GM19099 (cell line): Measurements from ENCODE around the gene PTCHD4.

Experiments used
- POLR2A ChIP-seq: IDR thresholded peaks from 3 replicates; pipeline ENCODE4 v1.6.1; 2011; ENCODE audit warnings: low read depth; ENCODE audit not compliant: insufficient read length; ENCODE audit errors: extremely low read depth

Gene PTCHD4

DNA sequence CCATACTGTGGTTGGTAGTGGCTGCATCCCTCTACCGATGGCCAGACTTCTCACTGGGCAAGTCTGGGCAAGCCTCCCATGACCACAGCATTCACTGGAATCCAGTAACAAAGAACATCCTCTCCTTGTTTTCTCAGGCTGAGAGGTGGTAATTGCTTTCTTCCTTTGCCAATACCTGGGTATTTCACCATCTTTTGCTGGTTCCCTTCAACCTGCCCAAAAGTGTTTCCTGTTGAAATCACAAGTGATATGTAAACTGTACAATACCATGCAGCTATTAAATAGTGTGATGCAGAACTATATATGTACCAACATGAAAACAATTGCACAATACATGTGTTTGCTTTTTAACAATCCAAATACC, at the start of gene PTCHD4:
Gene PTCHD4, minus strand, starts transcription at position 55 of the 364 bp plus-strand sequence. CDS start 42,240 bp downstream, outside the sequence.
- no peak for TF ChIP-seq POLR2A

DNA sequence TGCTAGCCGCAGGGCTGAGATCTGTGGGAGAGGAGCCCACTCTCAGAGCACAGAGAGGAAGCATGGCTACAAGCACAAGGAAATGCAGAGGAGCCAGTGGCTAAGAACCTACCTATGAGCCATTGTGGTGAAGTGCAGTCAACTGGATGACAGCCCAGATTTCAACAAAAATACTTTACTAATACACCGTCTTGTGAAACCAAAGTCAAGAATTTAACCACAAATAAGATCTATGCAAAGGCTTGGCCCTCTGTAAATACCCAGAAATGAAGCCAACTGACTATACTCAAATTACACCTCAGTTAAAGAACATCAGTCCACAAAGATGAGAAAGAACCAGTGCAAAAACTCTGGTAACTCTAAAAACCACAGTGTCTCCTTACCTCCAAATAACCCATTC, 40.1 kb upstream of the PTCHD4 start:
- TF ChIP-seq POLR2A = no peak

DNA sequence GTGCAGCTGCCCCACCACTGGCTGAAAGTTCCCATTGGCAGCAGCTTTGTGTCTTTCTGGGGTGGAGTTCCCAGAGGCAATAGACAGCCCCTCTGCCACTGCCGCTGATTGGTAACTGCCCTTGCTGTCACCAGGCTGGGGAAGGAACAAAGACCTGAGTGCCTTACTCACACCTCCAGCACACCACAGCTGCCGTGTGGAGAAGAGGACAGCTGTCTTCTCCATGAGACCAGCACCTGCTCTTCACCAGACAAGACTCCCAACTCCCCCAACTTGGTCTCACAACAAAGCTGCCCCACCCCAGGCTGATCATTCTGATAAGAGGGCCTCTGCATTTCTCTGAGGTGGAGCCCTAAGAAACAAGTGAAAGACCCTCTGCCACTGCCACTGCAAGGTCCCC, 39.7 kb upstream of the PTCHD4 start:
- TF ChIP-seq POLR2A = no peak

DNA sequence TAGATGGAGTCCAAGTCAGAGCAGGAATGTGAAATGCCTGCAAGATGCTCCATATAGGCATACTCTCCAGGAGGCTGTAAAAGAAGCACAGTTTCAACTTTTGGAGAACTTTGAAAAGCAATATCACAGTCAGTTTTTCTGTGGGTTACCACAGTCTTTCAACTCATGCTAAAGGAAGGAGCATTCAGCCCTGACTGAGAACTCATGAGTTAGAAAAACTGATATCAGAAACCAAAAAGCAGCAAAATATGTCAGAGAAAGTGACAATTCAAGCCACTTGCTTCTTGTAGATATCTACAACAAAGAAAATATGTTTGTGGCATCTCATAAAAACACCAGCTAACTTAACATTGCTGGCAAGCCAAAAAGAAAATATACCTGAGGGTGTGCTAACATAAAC, 36.1 kb upstream of the PTCHD4 start:
- no peak for TF ChIP-seq POLR2A

DNA sequence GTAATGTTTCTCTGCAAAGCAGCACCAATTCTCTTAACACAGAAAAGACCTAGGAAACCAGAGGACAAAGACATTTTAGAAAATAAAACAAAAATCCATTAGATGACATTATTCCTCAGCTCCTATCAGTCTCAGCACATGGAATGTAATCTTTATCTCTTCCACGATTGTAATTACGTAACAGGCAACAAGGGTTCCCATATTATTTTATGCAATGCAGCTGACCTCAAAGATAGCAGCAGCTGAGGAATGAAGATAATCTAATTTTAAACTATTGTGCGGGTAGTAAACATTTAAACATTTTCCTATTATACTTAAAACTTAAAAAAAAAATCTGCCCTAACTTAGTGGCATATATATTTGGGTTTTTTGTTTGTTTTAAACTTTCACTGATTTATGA, 33.0 kb upstream of the PTCHD4 start:
- no peak for TF ChIP-seq POLR2A

DNA sequence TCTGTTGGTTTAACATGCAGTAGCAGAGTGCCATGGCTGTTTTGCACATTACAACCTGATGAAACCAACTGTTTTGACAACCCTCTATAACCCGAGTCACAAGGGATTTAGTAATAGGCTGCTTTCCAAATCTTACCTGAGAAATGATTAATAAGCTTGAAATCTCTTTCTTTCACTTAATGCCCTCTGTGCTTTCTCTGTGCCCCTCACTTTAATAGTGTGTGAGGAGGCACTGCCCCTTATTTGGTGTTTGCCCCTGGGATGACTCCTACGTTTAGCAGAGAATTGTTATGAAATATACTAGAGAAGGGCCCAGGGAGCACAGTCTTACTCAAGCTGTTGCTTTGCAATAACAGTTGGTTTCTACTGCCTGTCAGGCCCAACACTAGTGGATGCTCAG, 31.0 kb upstream of the PTCHD4 start:
- TF ChIP-seq POLR2A = no peak

DNA sequence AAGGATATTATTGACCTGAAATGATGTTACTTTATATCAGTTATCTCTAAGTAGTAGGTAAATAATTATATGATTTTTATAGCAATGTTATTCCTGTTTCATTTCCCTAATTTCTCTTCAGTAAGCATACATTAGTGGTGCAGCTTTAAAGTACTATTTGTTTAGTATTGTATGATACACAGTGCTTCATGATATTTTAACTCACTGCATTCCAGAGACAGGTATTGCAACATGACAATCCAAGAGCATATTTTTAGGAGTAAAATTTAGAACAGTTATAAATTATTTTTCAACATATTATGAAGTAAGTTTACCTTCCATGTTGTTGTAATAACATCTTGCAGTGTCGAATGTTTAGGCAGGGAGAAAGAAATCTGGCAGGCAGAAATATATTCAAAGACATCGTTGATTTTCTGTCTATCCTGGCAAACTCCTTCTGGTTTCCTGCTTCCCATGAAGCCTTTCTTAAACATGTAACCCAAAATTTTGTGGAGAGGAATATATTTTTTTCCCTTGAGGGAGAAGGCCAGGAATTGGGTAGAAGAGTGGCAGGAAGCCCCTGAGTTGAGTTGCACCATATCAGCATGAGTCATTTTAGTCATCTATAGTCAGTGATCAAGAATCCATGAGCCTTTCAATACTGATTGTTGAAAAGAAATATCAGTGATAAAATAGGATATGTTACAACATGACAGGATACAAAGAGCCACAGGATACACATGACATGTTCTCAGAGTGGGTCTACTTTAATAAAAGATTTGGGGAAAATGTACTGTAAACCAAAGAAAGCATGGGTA, 29.0 kb upstream of the PTCHD4 start:
- TF ChIP-seq POLR2A = no peak

DNA sequence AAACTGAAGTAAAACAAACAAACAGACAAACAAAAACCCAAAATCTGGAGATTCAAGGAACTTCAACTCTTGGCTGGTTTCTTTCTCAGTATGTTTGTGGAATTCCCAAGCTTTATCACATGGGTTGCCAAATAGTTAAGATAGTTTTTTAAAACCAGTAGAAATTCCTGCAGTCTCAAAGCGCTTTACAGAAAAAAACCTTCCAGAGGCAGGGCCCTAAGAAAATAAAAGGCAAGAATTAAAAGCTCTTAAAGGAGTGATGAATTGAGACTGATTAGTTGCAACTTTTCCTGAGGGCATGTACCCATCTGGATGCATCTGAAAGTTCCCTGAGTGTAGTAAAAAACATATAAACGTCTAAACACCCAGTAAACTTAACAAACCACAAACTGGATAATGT, 25.9 kb upstream of the PTCHD4 start:
- TF ChIP-seq POLR2A = no peak

DNA sequence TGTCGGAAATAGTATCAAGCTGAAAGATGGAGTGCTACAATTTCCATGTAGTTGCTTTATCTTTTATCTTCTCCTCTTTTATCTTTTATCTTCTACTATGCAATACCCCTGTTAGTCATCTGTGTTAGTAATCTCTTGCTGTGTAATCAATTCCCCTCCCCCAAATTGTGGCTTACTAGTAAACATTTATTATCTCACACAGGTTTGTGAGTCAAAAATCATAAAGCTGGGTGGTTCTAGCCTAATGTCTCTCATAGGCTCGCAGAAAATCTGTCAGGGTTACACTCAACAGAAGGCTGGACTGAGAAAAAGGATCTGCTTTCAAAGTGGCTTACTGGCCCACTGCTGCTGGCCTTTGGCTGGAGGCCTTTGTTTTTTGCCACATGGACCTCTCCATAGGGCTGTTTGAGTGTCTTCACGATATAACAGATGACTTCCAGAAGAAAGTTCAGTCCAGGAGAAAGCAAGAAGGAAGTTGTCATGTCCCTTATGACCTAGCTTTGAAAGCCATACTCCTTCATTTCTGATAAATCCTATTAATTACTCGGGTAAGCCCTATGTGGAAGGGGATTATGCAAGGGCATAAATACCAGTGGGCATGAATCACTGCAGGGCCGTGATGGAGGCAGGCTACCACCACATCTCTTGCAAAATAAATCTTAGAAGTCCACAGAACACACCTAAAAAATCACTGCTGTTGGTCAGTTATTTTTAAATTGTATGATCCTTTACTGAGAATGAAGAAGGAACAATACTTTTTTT, 24.5 kb upstream of the PTCHD4 start:
- TF ChIP-seq POLR2A = no peak

DNA sequence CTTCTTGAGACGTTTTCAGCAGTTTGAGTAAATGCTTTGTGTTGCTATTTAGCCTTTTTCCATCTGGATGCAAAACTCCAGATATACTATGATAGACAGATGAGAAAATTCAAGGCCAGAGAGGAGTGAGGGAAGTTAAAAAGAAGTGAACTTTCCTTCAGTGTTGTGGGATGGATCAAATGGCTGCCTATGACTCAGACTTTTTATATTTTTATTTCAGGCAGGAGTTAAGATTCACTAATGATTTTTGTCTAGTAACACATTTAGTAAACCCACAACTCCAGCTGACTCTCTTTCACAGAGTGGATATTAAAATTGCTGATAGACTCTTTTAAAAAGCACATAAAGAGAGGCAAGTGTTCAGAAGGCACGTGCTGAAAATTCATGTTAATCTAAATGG, 23.2 kb upstream of the PTCHD4 start:
- no peak for TF ChIP-seq POLR2A

DNA sequence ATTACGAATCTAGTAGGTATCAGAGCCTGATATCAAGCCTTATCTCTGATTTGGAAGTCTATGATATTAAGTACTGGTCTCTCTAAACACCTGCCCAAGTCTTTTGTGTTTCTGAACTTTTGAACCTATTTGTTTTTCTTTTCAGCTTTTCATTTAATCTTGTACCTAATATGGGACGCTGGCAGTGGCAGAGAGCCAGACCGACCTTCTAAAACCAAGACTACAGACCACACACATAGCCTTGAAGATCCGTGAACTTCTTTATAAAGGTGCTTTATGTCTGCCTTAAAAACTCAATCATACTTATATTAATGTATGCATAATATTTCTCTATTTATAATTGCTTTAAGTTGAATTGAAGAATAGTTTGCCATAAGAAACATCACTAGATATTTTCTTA, 12.6 kb upstream of the PTCHD4 start:
- TF ChIP-seq POLR2A = no peak

DNA sequence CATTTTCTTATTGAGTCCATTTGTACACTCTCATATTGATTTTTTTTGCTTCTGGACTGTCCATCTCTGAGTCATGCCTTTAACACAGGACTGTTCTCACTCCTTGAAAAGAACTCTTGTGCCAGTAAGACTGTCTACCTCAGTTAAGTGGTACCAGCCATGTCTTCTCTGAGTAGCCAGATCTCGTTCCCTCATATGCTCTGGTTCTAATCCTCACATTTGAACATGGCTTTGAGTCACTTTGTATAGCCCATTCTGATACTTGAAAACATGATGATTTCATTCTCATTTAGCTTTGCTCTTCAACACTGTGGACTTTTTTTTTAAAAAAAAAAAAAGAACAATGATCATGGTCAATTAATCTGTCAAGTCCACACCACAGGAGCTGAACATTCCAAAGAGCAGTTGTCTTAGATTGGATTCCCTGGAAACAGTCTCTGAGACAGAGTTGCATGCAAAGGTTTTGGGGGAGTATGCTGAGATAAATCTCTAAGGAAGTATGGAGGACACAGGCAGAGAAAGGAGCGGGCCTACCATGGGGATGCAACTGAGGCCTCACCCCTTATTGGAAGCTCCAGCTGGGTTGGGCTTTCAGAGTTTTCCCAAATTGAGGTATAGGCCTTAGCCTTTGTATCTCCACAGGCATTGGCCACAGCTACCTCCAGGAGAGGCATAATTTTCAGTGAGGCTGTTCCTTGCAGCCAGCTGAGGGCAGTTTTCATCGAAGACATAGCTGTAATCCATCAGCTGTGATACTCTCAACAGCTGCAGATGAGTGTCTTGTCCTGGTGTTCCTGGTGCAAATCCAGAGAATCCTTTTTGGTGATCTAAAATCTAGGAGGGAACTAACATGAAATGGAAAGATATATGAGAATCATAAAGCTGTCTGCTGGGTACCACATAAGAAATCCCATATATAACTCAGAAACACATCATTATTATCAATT, 6.0 kb upstream of the PTCHD4 start:
- no peak for TF ChIP-seq POLR2A

DNA sequence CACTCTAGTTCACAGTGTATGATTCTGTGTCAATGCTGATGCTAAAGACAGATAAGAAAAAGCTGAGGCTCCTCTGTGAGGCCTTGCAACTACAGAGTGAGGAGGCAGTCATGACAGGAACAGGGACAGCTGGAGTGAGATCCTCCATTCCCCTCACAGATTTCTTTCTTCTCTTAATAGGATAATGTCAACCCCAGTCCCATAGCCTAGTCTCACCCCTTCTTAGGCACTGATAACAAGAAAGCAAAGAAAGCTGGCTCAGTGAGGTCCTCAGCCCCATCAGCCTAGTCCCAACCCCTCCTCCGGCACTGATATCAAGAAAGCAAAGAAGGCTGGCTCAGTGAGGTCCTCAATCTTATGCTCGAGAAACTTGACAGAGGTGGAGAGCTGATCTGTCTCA, 2.1 kb upstream of the PTCHD4 start:
- TF ChIP-seq POLR2A = no peak

DNA sequence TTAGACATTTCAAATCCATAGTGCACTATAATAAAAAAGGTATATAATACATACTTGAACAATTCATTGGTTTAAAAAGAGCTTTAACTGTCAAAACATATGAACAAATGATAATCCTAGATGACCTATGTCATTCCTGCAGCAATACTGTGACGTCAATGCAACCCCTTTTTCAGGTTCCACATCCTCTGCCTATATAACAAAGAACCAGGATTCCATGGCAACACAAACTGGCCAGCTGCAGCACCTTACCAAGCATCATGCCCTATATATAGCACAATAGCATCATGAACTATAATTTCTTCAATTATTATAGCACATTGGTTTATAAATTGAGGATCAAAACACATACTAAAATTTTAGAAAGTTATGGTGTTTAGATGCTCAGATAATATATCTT, 578 bp upstream of the PTCHD4 start:
- TF ChIP-seq POLR2A = no peak

DNA sequence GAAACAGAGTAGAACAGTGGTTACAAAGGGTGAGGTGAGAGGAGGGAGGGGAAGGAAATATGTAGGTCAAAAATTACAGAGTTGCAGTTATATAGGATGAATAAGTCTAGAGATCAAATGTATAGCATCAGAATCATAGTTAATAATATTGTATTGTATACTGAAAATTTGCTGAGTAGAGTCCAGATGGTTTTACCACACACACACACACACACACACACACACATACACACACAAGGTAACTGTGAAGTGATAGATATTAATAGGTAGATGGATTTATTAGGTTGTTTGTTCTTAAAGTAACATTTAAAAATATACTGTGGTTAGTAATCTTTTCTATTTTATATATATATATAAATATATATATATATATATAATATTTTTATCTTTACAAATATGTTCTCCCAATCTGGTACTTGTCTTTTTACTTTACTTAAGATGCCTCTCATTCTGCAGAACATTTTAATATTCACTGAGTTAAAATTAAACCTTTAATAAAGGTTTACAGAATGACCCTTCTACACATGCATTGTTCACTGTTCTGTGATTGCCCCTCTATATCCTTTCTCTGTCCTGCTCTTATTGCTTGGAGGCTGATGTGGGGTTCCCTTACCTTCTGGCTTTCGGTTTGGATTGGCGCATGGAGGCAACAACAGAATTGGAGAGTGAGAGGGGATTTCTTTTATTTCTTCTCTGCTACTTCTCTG, 408 bp downstream of the PTCHD4 start:
- TF ChIP-seq POLR2A = no peak
